Fibroblast of pulmonary artery (primary cell): ENCODE data around the gene PAM16.
A peak's percentile ranks its signal among the peaks of the same experiment; 100 is the strongest.
"Not testable (repeated sequence)": the region's sequence is repeated elsewhere in the genome, so short reads cannot be mapped to it uniquely, and the experiment has no call there.

Source experiments
- DNase-seq: peaks from one replicate; pipeline ENCODE4 v3.0.0-alpha.2; 2010; ENCODE audit warnings: low read depth
- H3K4me3 ChIP-seq: replicated peaks from 2 replicates; pipeline ENCODE4 v1.5.1; 2011; ENCODE audit warnings: low read depth, mild to moderate bottlenecking, control low read depth, low read length, moderate library complexity
- CTCF ChIP-seq: IDR thresholded peaks from 2 replicates; pipeline ENCODE4 v1.5.1; 2011; ENCODE audit warnings: mild to moderate bottlenecking, control low read depth, low read length, inconsistent platforms; ENCODE audit errors: missing control alignments

Gene PAM16

DNA sequence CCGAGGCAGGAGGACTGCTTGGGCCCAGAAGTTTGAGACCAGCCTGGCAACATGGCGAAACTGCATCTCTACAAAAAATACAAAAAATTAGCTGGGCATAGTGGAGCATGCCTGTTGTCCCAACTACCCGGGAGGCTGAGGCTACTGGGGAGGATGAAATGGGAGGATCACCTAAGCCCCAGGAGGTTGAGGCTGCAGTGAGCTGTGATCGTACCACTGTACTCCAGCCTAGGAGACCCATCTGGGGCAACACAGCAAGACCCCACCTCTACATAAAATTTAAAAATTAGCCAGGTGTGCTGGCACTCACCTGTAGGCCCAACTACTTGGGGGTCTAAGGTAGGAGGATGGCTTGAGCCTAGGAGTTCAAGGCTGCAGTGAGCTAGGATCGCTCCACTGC lies 1.8 kb downstream of the PAM16 start:
- no peak overlapping the region for H3K4me3 ChIP-seq
- DNase-seq: no peak
- TF ChIP-seq CTCF: no peak

DNA sequence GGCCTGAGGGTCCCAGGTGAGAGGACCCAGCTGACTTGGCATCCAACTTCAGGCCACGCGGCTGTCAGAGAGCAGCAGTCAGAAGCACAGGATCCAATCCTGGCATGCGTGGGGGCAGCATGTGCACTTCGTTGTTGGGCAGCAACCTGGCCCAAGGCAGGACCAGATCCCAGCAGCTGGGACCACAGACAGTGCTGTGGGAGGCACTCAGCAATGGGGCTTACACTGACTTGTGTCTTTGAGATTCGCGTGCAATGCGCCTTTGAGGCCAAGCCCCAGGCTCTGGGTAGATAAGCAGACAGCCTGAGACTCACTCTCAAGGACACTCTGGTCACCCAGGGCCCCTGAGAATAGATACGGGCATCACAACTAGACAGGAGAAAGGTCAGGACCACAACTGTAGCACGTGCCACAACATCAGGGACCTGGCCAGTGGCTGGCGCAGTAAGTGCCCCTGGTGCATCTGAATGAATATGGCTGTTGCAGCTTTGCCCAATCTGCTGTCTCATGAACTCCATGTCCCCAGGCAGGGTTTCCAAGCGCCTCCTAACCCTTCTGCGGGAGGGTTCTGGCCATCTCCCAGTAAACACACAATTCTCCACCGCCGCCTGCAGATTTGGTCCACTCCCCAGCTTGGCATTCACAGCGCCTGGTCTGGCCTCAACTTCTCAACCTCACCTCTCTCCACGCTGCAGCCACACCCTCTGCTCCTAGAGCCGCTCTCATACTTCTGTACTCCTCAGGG lies 3.2 kb downstream of the PAM16 start:
- no peak for TF ChIP-seq CTCF
- no peak for DNase-seq
- H3K4me3 ChIP-seq: no peak overlapping the region

GRCh38 chr16:4347010-4347409 lies 4.1 kb downstream of the PAM16 start:
- no peak for TF ChIP-seq CTCF

GRCh38 chr16:4345836-4346781 lies 5.0 kb downstream of the PAM16 start:
- H3K4me3 ChIP-seq: no peak overlapping the region
- no peak for DNase-seq
- TF ChIP-seq CTCF: no peak

More at GRCh38 chr16:4347010-4347409, 4.1 kb downstream of the PAM16 start:
- DNase-seq: peak; percentile 49
- no peak overlapping the region for H3K4me3 ChIP-seq

- no peak for DNase-seq
- TF ChIP-seq CTCF: no peak
- H3K4me3 ChIP-seq: no peak overlapping the region
These were observed 5.9 kb downstream of the PAM16 start for GRCh38 chr16:4344983-4345835.

GRCh38 chr16:4344300-4344982 lies 6.7 kb downstream of the PAM16 start:
- not testable (repeated sequence) for DNase-seq, H3K4me3 ChIP-seq
